ENCODE results near the gene PPP1R10. TPM values are rescaled to one million over a fixed set of nuclear protein-coding genes. Genes with fewer than 3 reads are reported as not detected.

The PPP1R10 gene
- total and polyA plus RNA-seq, 2 of the 13 experiments (the other 11 are each of a cell fraction or from before 2014, with no cell fraction given) = 26.3 to 38.4 TPM

GRCh38 chr6:30571075-30571761 is 45.8 kb downstream of the PPP1R10 start, which contains the start of gene ABCF1 (continued):
- TF ChIP-seq HOXA9 (CRISPR knock-in tag; IDR thresholded peaks at IDR 0.05; ENCODE audit: borderline replicate concordance) (peak; percentile 93; the same call in 1 of the 2 replicates), RBM39 (IDR thresholded peaks at IDR 0.05; ENCODE audit: low read depth, low read length, poor library complexity, severe bottlenecking) (peak; percentile 66), MED8 (CRISPR knock-in tag; IDR thresholded peaks at IDR 0.05; ENCODE audit: insufficient replicate concordance) (peak; percentile 81), ZNF780A (CRISPR knock-in tag; IDR thresholded peaks at IDR 0.05) (peak; percentile 56), ERF (CRISPR knock-in tag; IDR thresholded peaks at IDR 0.05) (peak; percentile 98), ZBTB3 (CRISPR knock-in tag; IDR thresholded peaks at IDR 0.05; ENCODE audit: borderline replicate concordance, low read depth) (0 out of 2 replicates have a peak, but pooled peaks have one; percentile 44), ZBTB26 (CRISPR knock-in tag; IDR thresholded peaks at IDR 0.05; ENCODE audit: borderline replicate concordance) (peak; percentile 70), MIER2 (CRISPR knock-in tag; IDR thresholded peaks at IDR 0.05) (no peak; the same call in 1 of the 2 replicates), ZSCAN22 (CRISPR knock-in tag; IDR thresholded peaks at IDR 0.05) (no peak), ZNF484 (CRISPR knock-in tag; IDR thresholded peaks at IDR 0.05; ENCODE audit: borderline replicate concordance, low read depth) (no peak), ZNF510 (CRISPR knock-in tag; IDR thresholded peaks at IDR 0.05; ENCODE audit: low read depth) (peak; percentile 28; the same call in 1 of the 2 replicates), ZNF512B (CRISPR knock-in tag; IDR thresholded peaks at IDR 0.05; ENCODE audit: borderline replicate concordance) (0 out of 2 replicates have a peak, but pooled peaks have one; percentile 49), ZNF556 (CRISPR knock-in tag; IDR thresholded peaks at IDR 0.05; ENCODE audit: borderline replicate concordance) (peak; percentile 97), EHMT2 (IDR thresholded peaks at IDR 0.05; ENCODE audit: borderline replicate concordance, low read depth, low read length) (no peak; the same call in 1 of the 2 replicates), ZSCAN21 (CRISPR knock-in tag; IDR thresholded peaks at IDR 0.05; ENCODE audit: borderline replicate concordance) (peak; percentile 95), ARID2 (CRISPR knock-in tag; IDR thresholded peaks at IDR 0.05; ENCODE audit: borderline replicate concordance) (peak; percentile 50; the same call in 1 of the 2 replicates), CBFB (CRISPR knock-in tag; IDR thresholded peaks at IDR 0.05) (peak; percentile 87), RERE (CRISPR knock-in tag; IDR thresholded peaks at IDR 0.05; ENCODE audit: low read depth) (0 out of 2 replicates have a peak, but pooled peaks have one; percentile 56)
